Neural cell (in vitro differentiated cells): Measurements from ENCODE around the gene IL19.

Experiments
- CTCF ChIP-seq: fragments of 450-650 bp; IDR thresholded peaks from 2 replicates; pipeline ENCODE4 v1.5.1; 2014; ENCODE audit warnings: antibody characterized with exemption, mild to moderate bottlenecking, moderate library complexity; ENCODE audit not compliant: poor library complexity, severe bottlenecking
- EP300 ChIP-seq: fragments of 450-650 bp; conservative IDR thresholded peaks from 2 replicates; pipeline ENCODE4 v1.6.1; 2014; ENCODE audit warnings: antibody characterized with exemption, mild to moderate bottlenecking, moderate library complexity; ENCODE audit not compliant: poor library complexity, severe bottlenecking
- EZH2 ChIP-seq: fragments of 200-600, 300-800 bp; shearing (Covaris generic), sonication (generic); IDR thresholded peaks from 2 replicates; pipeline ENCODE4 v1.6.1; 2014; ENCODE audit warnings: antibody characterized with exemption, low read length, borderline replicate concordance, mild to moderate bottlenecking; ENCODE audit not compliant: insufficient read depth, poor library complexity, severe bottlenecking
- MXI1 ChIP-seq: fragments of 450-650 bp; conservative IDR thresholded peaks from 2 replicates; pipeline ENCODE4 v1.6.1; 2014; ENCODE audit warnings: antibody characterized with exemption, mild to moderate bottlenecking; ENCODE audit not compliant: poor library complexity, severe bottlenecking
- POLR2AphosphoS5 ChIP-seq: IDR thresholded peaks from 2 replicates; pipeline ENCODE4 v1.6.1; 2012
- RAD21 ChIP-seq: fragments of 450-650 bp; conservative IDR thresholded peaks from 2 replicates; pipeline ENCODE4 v1.6.1; 2014; ENCODE audit warnings: antibody characterized with exemption, mild to moderate bottlenecking, moderate library complexity
- REST ChIP-seq: IDR thresholded peaks from 2 replicates; pipeline ENCODE4 v1.6.1; 2012; ENCODE audit warnings: borderline replicate concordance
- SMC3 ChIP-seq: fragments of 450-650 bp; conservative IDR thresholded peaks from 2 replicates; pipeline ENCODE4 v1.6.1; 2014; ENCODE audit warnings: antibody characterized with exemption, mild to moderate bottlenecking, moderate library complexity; ENCODE audit not compliant: poor library complexity
- TAF1 ChIP-seq: IDR thresholded peaks from 2 replicates; pipeline ENCODE4 v1.6.1; 2012; ENCODE audit warnings: low read depth

- no peak for TF ChIP-seq CTCF
- no peak for TF ChIP-seq EZH2
- no peak for TF ChIP-seq REST
- no peak for TF ChIP-seq RAD21
- TF ChIP-seq POLR2AphosphoS5 = no peak
- TF ChIP-seq SMC3 = no peak
- no peak for TF ChIP-seq EP300
- no peak for TF ChIP-seq TAF1
- TF ChIP-seq MXI1 = no peak
These were observed 1.8 kb downstream of the IL19 start, which contains the start of gene IL10 for GRCh38 chr1:206772243-206772937.
